HG02840 (cell line): ENCODE data around the gene PLCL1.
"Not testable (repeated sequence)": the region's sequence is repeated elsewhere in the genome, so short reads cannot be mapped to it uniquely, and the experiment has no call there.

ENCODE experiments used
- ATAC-seq: cut with Tn5 transposase; IDR thresholded peaks from one replicate; pipeline ENCODE4 v1.9.1; 2021; ENCODE audit warnings: mild to moderate bottlenecking, moderate library complexity, moderate number of reproducible peaks; ENCODE audit not compliant: unreplicated experiment, low FRiP score

The PLCL1 gene

GRCh38 chr2:197986977-197987376, 182.6 kb downstream of the PLCL1 start:
- no peak for ATAC-seq

- ATAC-seq: no peak
Measured at GRCh38 chr2:197990356-197990755, 186.0 kb downstream of the PLCL1 start.

- no peak for ATAC-seq
Measured at GRCh38 chr2:197992482-197993133, 188.2 kb downstream of the PLCL1 start.

- ATAC-seq: no peak
Measured at GRCh38 chr2:197993363-197993762, 189.0 kb downstream of the PLCL1 start.

- ATAC-seq: no peak
Measured at GRCh38 chr2:197993830-197994229, 189.4 kb downstream of the PLCL1 start.

- no peak for ATAC-seq
Measured at GRCh38 chr2:197994751-197995150, 190.4 kb downstream of the PLCL1 start.

- ATAC-seq: no peak
Measured at GRCh38 chr2:197996583-197996982, 192.2 kb downstream of the PLCL1 start.

- no peak for ATAC-seq
Measured at GRCh38 chr2:197997083-197997541, 192.7 kb downstream of the PLCL1 start.

GRCh38 chr2:197998702-197999101, 194.3 kb downstream of the PLCL1 start:
- no peak for ATAC-seq

- ATAC-seq: no peak
Measured at GRCh38 chr2:198000417-198000816, 196.0 kb downstream of the PLCL1 start.

- ATAC-seq: no peak
Measured at GRCh38 chr2:198004173-198004572, 199.8 kb downstream of the PLCL1 start.

GRCh38 chr2:198004921-198005829, 200.8 kb downstream of the PLCL1 start:
- peak; percentile 72 for ATAC-seq

- ATAC-seq: no peak
Measured at GRCh38 chr2:198006733-198007132, 202.3 kb downstream of the PLCL1 start.

- no peak for ATAC-seq
Measured at GRCh38 chr2:198008230-198008629, 203.8 kb downstream of the PLCL1 start.

- ATAC-seq: no peak
Measured at GRCh38 chr2:198012025-198012424, 207.6 kb downstream of the PLCL1 start.

GRCh38 chr2:198016243-198016642, 211.8 kb downstream of the PLCL1 start:
- ATAC-seq: no peak

- ATAC-seq: no peak
Measured at GRCh38 chr2:198017068-198017467, 212.7 kb downstream of the PLCL1 start.

GRCh38 chr2:198028955-198029354, 224.6 kb downstream of the PLCL1 start:
- no peak for ATAC-seq

GRCh38 chr2:198029576-198029975, 225.2 kb downstream of the PLCL1 start:
- not testable (repeated sequence) for ATAC-seq

GRCh38 chr2:198033626-198034025, 229.2 kb downstream of the PLCL1 start:
- no peak for ATAC-seq

GRCh38 chr2:198036029-198036879, 231.9 kb downstream of the PLCL1 start:
- no peak for ATAC-seq
